ENCODE data around the gene CCDC146.
"Not testable (repeated sequence)": the region's sequence is repeated elsewhere in the genome, so short reads cannot be mapped to it uniquely, and the experiment has no call there.

Gene CCDC146

GRCh38 chr7:77079112-77079511 is 43.3 kb upstream of the CCDC146 start:
- not testable (repeated sequence) for H2AK5ac ChIP-seq (ENCODE audit: low read length, severe bottlenecking); H3K4ac ChIP-seq (ENCODE audit: low read depth in 1 of 2, low read length in 2 of 2); H3K14ac ChIP-seq (ENCODE audit: low read length in 2 of 2); H3K27ac ChIP-seq (ENCODE audit: low read length, poor library complexity, severe bottlenecking); H3K27me3 ChIP-seq (ENCODE audit: control insufficient read depth in 1 of 2, insufficient read depth in 1 of 2, low read length in 2 of 2); H4K8ac ChIP-seq (ENCODE audit: low read length); H3K4me1 ChIP-seq (ENCODE audit: control insufficient read depth, insufficient read depth, low read depth, low read length); H3K18ac ChIP-seq (ENCODE audit: low read depth in 1 of 2, low read length in 2 of 2); H3K4me2 ChIP-seq (ENCODE audit: low read length, poor library complexity, severe bottlenecking); H3K36me3 ChIP-seq (ENCODE audit: control insufficient read depth in 1 of 2, insufficient read depth in 2 of 2, low read depth in 1 of 2, low read length in 2 of 2); H2BK15ac ChIP-seq (ENCODE audit: low read depth, poor library complexity, severe bottlenecking); H2BK12ac ChIP-seq (ENCODE audit: low read length in 2 of 2); H3K9ac ChIP-seq (ENCODE audit: low read length); H3K23ac ChIP-seq (ENCODE audit: low read length in 2 of 2); DNase-seq; H4K91ac ChIP-seq (ENCODE audit: low read length); H2BK120ac ChIP-seq (ENCODE audit: low read depth, low read length); H2BK5ac ChIP-seq (ENCODE audit: low read depth, low read length, poor library complexity, severe bottlenecking); H3K4me3 ChIP-seq (ENCODE audit: insufficient read depth in 1 of 2, low read depth in 1 of 2, low read length in 2 of 2); H3K79me1 ChIP-seq (replicated peaks; ENCODE audit: low read length, poor library complexity, severe bottlenecking); H2AFZ ChIP-seq (ENCODE audit: low read depth, low read length); H3K9me3 ChIP-seq (ENCODE audit: control insufficient read depth, low read length)

- not testable (repeated sequence) for H3K4me1 ChIP-seq (ENCODE audit: control insufficient read depth, insufficient read depth, low read depth, low read length); H2BK5ac ChIP-seq (ENCODE audit: low read depth, low read length, poor library complexity, severe bottlenecking); H4K8ac ChIP-seq (ENCODE audit: low read length); H3K23ac ChIP-seq (ENCODE audit: low read length in 2 of 2); H3K36me3 ChIP-seq (ENCODE audit: control insufficient read depth in 1 of 2, insufficient read depth in 2 of 2, low read depth in 1 of 2, low read length in 2 of 2); H2AFZ ChIP-seq (ENCODE audit: low read depth, low read length); H3K4ac ChIP-seq (ENCODE audit: low read depth in 1 of 2, low read length in 2 of 2); H3K9me3 ChIP-seq (ENCODE audit: control insufficient read depth, low read length); H3K18ac ChIP-seq (ENCODE audit: low read depth in 1 of 2, low read length in 2 of 2); H3K27ac ChIP-seq (ENCODE audit: low read length, poor library complexity, severe bottlenecking); H4K91ac ChIP-seq (ENCODE audit: low read length); H2AK5ac ChIP-seq (ENCODE audit: low read length, severe bottlenecking); H2BK12ac ChIP-seq (ENCODE audit: low read length in 2 of 2); H3K4me2 ChIP-seq (ENCODE audit: low read length, poor library complexity, severe bottlenecking); H2BK120ac ChIP-seq (ENCODE audit: low read depth, low read length); H3K14ac ChIP-seq (ENCODE audit: low read length in 2 of 2); H3K27me3 ChIP-seq (ENCODE audit: control insufficient read depth in 1 of 2, insufficient read depth in 1 of 2, low read length in 2 of 2); DNase-seq; H3K4me3 ChIP-seq (ENCODE audit: insufficient read depth in 1 of 2, low read depth in 1 of 2, low read length in 2 of 2); H3K79me1 ChIP-seq (replicated peaks; ENCODE audit: low read length, poor library complexity, severe bottlenecking); H2BK15ac ChIP-seq (ENCODE audit: low read depth, poor library complexity, severe bottlenecking); H3K9ac ChIP-seq (ENCODE audit: low read length)
- no CpG with 5 or more reads among the region's 5 CpGs for WGBS
These were observed 42.8 kb upstream of the CCDC146 start for GRCh38 chr7:77079624-77080023.

GRCh38 chr7:77080236-77080635 is 42.2 kb upstream of the CCDC146 start:
- not testable (repeated sequence) for H3K4ac ChIP-seq (ENCODE audit: low read depth in 1 of 2, low read length in 2 of 2); H3K4me3 ChIP-seq (ENCODE audit: insufficient read depth in 1 of 2, low read depth in 1 of 2, low read length in 2 of 2); H4K91ac ChIP-seq (ENCODE audit: low read length); H3K4me2 ChIP-seq (ENCODE audit: low read length, poor library complexity, severe bottlenecking); H3K9ac ChIP-seq (ENCODE audit: low read length); H3K36me3 ChIP-seq (ENCODE audit: control insufficient read depth in 1 of 2, insufficient read depth in 2 of 2, low read depth in 1 of 2, low read length in 2 of 2); H3K27ac ChIP-seq (ENCODE audit: low read length, poor library complexity, severe bottlenecking); H2AK5ac ChIP-seq (ENCODE audit: low read length, severe bottlenecking); H2AFZ ChIP-seq (ENCODE audit: low read depth, low read length); H3K9me3 ChIP-seq (ENCODE audit: control insufficient read depth, low read length); H3K14ac ChIP-seq (ENCODE audit: low read length in 2 of 2); H2BK12ac ChIP-seq (ENCODE audit: low read length in 2 of 2); H3K23ac ChIP-seq (ENCODE audit: low read length in 2 of 2); H4K8ac ChIP-seq (ENCODE audit: low read length); H2BK15ac ChIP-seq (ENCODE audit: low read depth, poor library complexity, severe bottlenecking); H3K27me3 ChIP-seq (ENCODE audit: control insufficient read depth in 1 of 2, insufficient read depth in 1 of 2, low read length in 2 of 2); DNase-seq; H3K79me1 ChIP-seq (replicated peaks; ENCODE audit: low read length, poor library complexity, severe bottlenecking); H2BK5ac ChIP-seq (ENCODE audit: low read depth, low read length, poor library complexity, severe bottlenecking); H3K18ac ChIP-seq (ENCODE audit: low read depth in 1 of 2, low read length in 2 of 2); H3K4me1 ChIP-seq (ENCODE audit: control insufficient read depth, insufficient read depth, low read depth, low read length); H2BK120ac ChIP-seq (ENCODE audit: low read depth, low read length)
- 100% methylated on average over 1 of the region's 2 CpGs for WGBS

- WGBS: no CpG with 5 or more reads among the region's 1 CpG
These were observed 40.2 kb upstream of the CCDC146 start for GRCh38 chr7:77082192-77082591.

More at GRCh38 chr7:77082192-77082591, 40.2 kb upstream of the CCDC146 start:
- H3K18ac ChIP-seq (ENCODE audit: low read depth in 1 of 2, low read length in 2 of 2); H4K91ac ChIP-seq (ENCODE audit: low read length); H3K4me3 ChIP-seq (ENCODE audit: insufficient read depth in 1 of 2, low read depth in 1 of 2, low read length in 2 of 2); H4K8ac ChIP-seq (ENCODE audit: low read length); H2BK120ac ChIP-seq (ENCODE audit: low read depth, low read length); H3K14ac ChIP-seq (ENCODE audit: low read length in 2 of 2); H3K36me3 ChIP-seq (ENCODE audit: control insufficient read depth in 1 of 2, insufficient read depth in 2 of 2, low read depth in 1 of 2, low read length in 2 of 2); H3K4me2 ChIP-seq (ENCODE audit: low read length, poor library complexity, severe bottlenecking); H3K27me3 ChIP-seq (ENCODE audit: control insufficient read depth in 1 of 2, insufficient read depth in 1 of 2, low read length in 2 of 2); H3K4ac ChIP-seq (ENCODE audit: low read depth in 1 of 2, low read length in 2 of 2); H3K23ac ChIP-seq (ENCODE audit: low read length in 2 of 2); H2BK12ac ChIP-seq (ENCODE audit: low read length in 2 of 2); H3K9ac ChIP-seq (ENCODE audit: low read length); H3K79me1 ChIP-seq (replicated peaks; ENCODE audit: low read length, poor library complexity, severe bottlenecking); H3K9me3 ChIP-seq (ENCODE audit: control insufficient read depth, low read length); H3K27ac ChIP-seq (ENCODE audit: low read length, poor library complexity, severe bottlenecking); H2BK15ac ChIP-seq (ENCODE audit: low read depth, poor library complexity, severe bottlenecking); H3K4me1 ChIP-seq (ENCODE audit: control insufficient read depth, insufficient read depth, low read depth, low read length); H2AK5ac ChIP-seq (ENCODE audit: low read length, severe bottlenecking); DNase-seq; H2AFZ ChIP-seq (ENCODE audit: low read depth, low read length); H2BK5ac ChIP-seq (ENCODE audit: low read depth, low read length, poor library complexity, severe bottlenecking): not testable (repeated sequence)
